ENCODE results near the gene FIGNL2. TPM values are rescaled to one million over a fixed set of nuclear protein-coding genes. Genes with fewer than 3 reads are reported as not detected.

Gene FIGNL2
- total RNA-seq, 2 experiments from 2014 or later, result 0.40 to 0.43 TPM

DNA sequence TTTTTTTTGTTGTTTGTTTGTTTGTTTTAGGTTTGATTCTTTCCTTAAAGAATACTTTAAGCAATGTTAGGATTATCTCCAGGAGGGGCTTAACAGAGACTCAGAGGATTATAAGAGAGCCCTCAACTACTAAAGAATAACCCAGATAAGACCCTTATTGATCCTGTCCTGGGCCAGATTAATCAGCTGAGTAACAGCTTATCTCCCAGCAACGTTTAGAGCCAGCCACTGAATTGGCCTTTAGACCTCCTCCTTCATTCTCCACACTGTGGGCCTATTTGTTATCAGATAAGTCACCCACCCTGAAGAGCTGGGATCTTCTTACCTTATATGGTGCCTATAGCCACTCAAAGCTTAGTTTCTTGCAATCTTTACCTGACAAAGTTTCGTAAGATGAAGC is 71.1 kb downstream of the FIGNL2 start:
- intact Hi-C loops (cut with micrococcal nuclease), result no loop called here
- CTCF ChIA-PET, result no interaction called here
- no peak for ATAC-seq

DNA sequence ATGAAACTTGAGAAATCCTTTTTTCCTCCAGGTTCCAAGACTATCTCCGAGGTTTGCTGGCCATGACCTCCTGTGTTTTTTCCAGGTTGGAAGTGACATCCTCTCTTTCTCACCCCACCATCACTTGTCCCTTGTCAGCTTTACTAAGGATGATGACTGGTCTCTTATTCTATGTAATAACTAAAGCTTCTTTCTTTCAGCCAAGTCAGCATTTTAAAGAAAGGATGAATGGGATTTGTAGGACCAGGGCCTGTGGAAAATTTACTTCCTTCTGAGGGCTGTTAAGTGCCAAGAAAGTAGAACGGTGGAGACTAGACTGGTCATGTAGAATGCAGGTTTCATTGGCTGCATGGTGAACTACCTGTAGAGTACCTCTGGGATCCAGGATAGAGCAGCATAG is 73.6 kb downstream of the FIGNL2 start:
- intact Hi-C loops (cut with micrococcal nuclease), result no loop called here
- Mint-ChIP-seq H3K27me3 (peaks cover 2% of the 10 kb centered on the region), H3K4me1 (ENCODE audit: low read depth) (peaks cover 7% of the 10 kb centered on the region), H3K27ac (no peak overlapping the region), H3K9me3 (no peaks in the 10 kb centered on the region), H3K4me3 (no peak overlapping the region), H3K36me3 (ENCODE audit: low read depth) (no peaks in the 10 kb centered on the region)
- ATAC-seq (no peak), DNase-seq (no peak)
- TF ChIP-seq, protein P1, sequence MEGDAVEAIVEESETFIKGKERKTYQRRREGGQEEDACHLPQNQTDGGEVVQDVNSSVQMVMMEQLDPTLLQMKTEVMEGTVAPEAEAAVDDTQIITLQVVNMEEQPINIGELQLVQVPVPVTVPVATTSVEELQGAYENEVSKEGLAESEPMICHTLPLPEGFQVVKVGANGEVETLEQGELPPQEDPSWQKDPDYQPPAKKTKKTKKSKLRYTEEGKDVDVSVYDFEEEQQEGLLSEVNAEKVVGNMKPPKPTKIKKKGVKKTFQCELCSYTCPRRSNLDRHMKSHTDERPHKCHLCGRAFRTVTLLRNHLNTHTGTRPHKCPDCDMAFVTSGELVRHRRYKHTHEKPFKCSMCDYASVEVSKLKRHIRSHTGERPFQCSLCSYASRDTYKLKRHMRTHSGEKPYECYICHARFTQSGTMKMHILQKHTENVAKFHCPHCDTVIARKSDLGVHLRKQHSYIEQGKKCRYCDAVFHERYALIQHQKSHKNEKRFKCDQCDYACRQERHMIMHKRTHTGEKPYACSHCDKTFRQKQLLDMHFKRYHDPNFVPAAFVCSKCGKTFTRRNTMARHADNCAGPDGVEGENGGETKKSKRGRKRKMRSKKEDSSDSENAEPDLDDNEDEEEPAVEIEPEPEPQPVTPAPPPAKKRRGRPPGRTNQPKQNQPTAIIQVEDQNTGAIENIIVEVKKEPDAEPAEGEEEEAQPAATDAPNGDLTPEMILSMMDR (IDR thresholded peaks at IDR 0.05), result no peak
- POLR2A ChIA-PET, result no interaction called here
- CTCF ChIA-PET, result no interaction called here

More for the DNA sequence above, 71.1 kb downstream of the FIGNL2 start:
- Mint-ChIP-seq H3K36me3 (ENCODE audit: low read depth) (no peaks in the 10 kb centered on the region), H3K4me1 (ENCODE audit: low read depth) (peaks cover 21% of the 10 kb centered on the region), H3K9me3 (no peaks in the 10 kb centered on the region), H3K27me3 (peaks cover 2% of the 10 kb centered on the region), H3K4me3 (no peak overlapping the region), H3K27ac (no peak overlapping the region)
- no peak for DNase-seq
- POLR2A ChIA-PET, result no interaction called here
- TF ChIP-seq, protein P1 (IDR thresholded peaks at IDR 0.05), result no peak

DNA sequence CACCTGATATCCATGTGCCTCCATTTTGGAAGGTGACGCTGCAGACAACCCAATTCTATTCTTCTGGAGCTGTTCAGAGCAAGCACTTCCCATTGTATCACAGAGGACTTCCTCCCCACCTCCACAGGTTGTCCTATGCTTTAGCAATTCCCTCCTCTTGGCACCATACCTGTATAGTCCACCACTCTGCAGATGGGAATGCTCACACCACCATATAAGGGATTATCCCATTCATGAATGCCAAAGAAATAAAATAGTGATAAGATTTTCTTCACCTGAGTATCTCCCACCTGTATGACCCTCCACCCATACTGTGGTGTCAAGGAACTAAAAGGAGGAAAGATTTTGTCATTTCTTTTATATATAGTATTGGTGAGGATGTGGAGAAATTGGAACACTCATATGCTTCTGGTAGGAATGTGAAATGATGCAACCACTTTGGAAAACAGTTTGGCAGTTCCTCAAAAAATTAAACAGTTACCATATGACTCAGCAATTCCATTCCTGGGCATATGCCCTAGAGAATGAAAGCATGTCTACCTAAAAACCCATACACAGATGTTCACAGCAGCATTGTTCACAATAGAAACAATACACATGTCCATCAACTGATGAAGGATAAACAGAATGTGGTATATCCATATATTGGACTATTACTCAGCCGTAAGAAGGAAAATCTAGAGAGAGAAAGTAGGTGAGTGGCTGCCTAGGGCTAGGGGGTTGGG is 75.2 kb downstream of the FIGNL2 start:
- no peak overlapping the region for H3K27ac Mint-ChIP-seq
- POLR2A ChIA-PET, result no interaction called here
- ATAC-seq (no peak), DNase-seq (no peak)
- TF ChIP-seq, protein P1 (IDR thresholded peaks at IDR 0.05), result no peak
- no peak overlapping the region for H3K4me3 Mint-ChIP-seq
- no peaks in the 10 kb centered on the region for H3K9me3 Mint-ChIP-seq
- intact Hi-C loops (cut with micrococcal nuclease), result no loop called here
- no peaks in the 10 kb centered on the region for H3K36me3 Mint-ChIP-seq (ENCODE audit: low read depth)
- CTCF ChIA-PET, result no interaction called here
- H3K4me1 Mint-ChIP-seq (ENCODE audit: low read depth), result no peaks in the 10 kb centered on the region
- no peaks in the 10 kb centered on the region for H3K27me3 Mint-ChIP-seq

DNA sequence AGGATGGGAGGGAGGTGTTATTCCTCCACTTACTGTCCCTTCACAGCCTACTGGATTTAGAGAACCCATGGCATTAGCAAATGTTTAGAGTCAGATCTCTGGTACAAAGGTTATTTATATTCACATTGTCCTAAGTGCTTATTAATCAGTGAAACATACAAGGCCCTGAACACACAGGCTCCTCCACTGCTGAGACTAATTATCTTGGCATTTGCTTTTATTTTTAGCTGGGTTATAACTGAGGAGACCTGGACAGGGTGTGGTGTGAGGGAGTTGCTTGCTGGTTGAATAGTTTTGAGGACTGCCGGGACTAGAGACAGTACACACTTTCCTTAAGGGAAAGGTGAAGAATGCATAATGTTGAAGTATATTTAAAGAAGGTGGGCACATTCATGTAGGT is 77.5 kb downstream of the FIGNL2 start:
- ATAC-seq, result no peak
- TF ChIP-seq, protein P1 (IDR thresholded peaks at IDR 0.05), result no peak

More for the DNA sequence above, 77.5 kb downstream of the FIGNL2 start:
- ChIA-PET CTCF (interaction anchor here (0.7 kb wide), 1 partner anchor 36 kb away, joined by 4 read pairs; no protein-coding TSS in a partner anchor), POLR2A (no interaction called here)
- intact Hi-C loops (cut with micrococcal nuclease), result no loop called here
- Mint-ChIP-seq H3K27me3 (no peaks in the 10 kb centered on the region), H3K36me3 (ENCODE audit: low read depth) (no peaks in the 10 kb centered on the region), H3K27ac (no peak overlapping the region), H3K9me3 (no peaks in the 10 kb centered on the region), H3K4me1 (ENCODE audit: low read depth) (peaks cover 3% of the 10 kb centered on the region), H3K4me3 (no peak overlapping the region)
- no peak for DNase-seq

Other genes starting within 250 kb of the FIGNL2 start
- not detected for gene ANKRD33, start 39.4 kb upstream of the FIGNL2 start, total RNA-seq
- gene ACVRL1, start 58.8 kb upstream of the FIGNL2 start, total RNA-seq, result not detected
- gene ACVR1B, start 103.0 kb upstream of the FIGNL2 start, total RNA-seq, result 1 to 10 TPM; 7.5 to 8.6 TPM
- gene TAMALIN, start 158.2 kb upstream of the FIGNL2 start, total RNA-seq, result 10 to 100 TPM; 26.0 to 26.4 TPM
- gene NR4A1, start 202.7 kb upstream of the FIGNL2 start, total RNA-seq, result 100 to 1,000 TPM; 120 to 128 TPM
- gene ATG101, start 221.3 kb upstream of the FIGNL2 start, total RNA-seq, result 10 to 100 TPM; 25.6 to 28.4 TPM
- gene SMIM41, start 231.0 kb upstream of the FIGNL2 start, total RNA-seq, result not detected